Measurements from ENCODE around the gene SH3PXD2A. TPM values are rescaled to one million over a fixed set of nuclear protein-coding genes. Genes with fewer than 3 reads are reported as not detected.

SH3PXD2A gene
- total RNA-seq, 5 donors from 2014 or later (not counting 1 experiment from before 2014, with no cell fraction given) = 5.8 to 11.8 (median 9.8) TPM

- H3K27me3 ChIP-seq (replicated peaks in 1 of 2; ENCODE audit: control insufficient read depth in 2 of 2, extremely low read depth in 1 of 2, insufficient read depth in 2 of 2, low read length in 1 of 2) = no peaks in the 10 kb centered on the region
- ATAC-seq (replicated peaks in 1 of 4) (no peak), DNase-seq (no peak)
- peaks cover 0 to 9% of the 10 kb centered on the region in 2 donors for H3K36me3 ChIP-seq (ENCODE audit: control insufficient read depth in 2 of 2, extremely low read depth in 1 of 2, insufficient read depth in 1 of 2, low read length in 1 of 2)
- Mint-ChIP-seq H3K27ac (no peak overlapping the region), H3K4me3 (no peak overlapping the region), H3K4me1 (peaks cover 10 to 25% (median 15%) of the 10 kb centered on the region in 3 donors), H3K36me3 (peaks cover 15% of the 10 kb centered on the region), H3K27me3 (no peaks in the 10 kb centered on the region), H3K9me3 (peaks cover 0 to 5% (median 0%) of the 10 kb centered on the region in 3 donors)
- H3K4me3 ChIP-seq (ENCODE audit: control insufficient read depth in 1 of 2, extremely low read depth in 1 of 2, low read length in 1 of 2) = no peak overlapping the region
- ChIA-PET CTCF (no interaction called here), POLR2A (no interaction called here)
- WGBS (ENCODE audit: insufficient coverage) = 90% methylated on average over 2 of the region's 4 CpGs
- no peak overlapping the region for H3K27ac ChIP-seq (ENCODE audit: low read length)
- no peaks in the 10 kb centered on the region for H3K9me3 ChIP-seq
- H3K4me1 ChIP-seq (ENCODE audit: control insufficient read depth in 1 of 2, extremely low read depth in 1 of 2, insufficient read depth in 2 of 2, low read length in 2 of 2) = peaks cover 0 to 31% of the 10 kb centered on the region in 2 experiments
Measured at GRCh38 chr10:103657061-103657591, 198.2 kb downstream of the SH3PXD2A start.

GRCh38 chr10:103654925-103655324 lies 200.5 kb downstream of the SH3PXD2A start:
- Histone ChIP-seq H3K27ac (ENCODE audit: low read length) (no peak overlapping the region), H3K9me3 (no peaks in the 10 kb centered on the region), H3K4me3 (ENCODE audit: control insufficient read depth in 1 of 2, extremely low read depth in 1 of 2, low read length in 1 of 2) (no peak overlapping the region), H3K4me1 (ENCODE audit: control insufficient read depth in 1 of 2, extremely low read depth in 1 of 2, insufficient read depth in 2 of 2, low read length in 2 of 2) (peaks cover 0 to 9% of the 10 kb centered on the region in 2 experiments), H3K27me3 (replicated peaks in 1 of 2; ENCODE audit: control insufficient read depth in 2 of 2, extremely low read depth in 1 of 2, insufficient read depth in 2 of 2, low read length in 1 of 2) (no peaks in the 10 kb centered on the region), H3K36me3 (ENCODE audit: control insufficient read depth in 2 of 2, extremely low read depth in 1 of 2, insufficient read depth in 1 of 2, low read length in 1 of 2) (peaks cover 0 to 9% of the 10 kb centered on the region in 2 donors)
- DNase-seq (no peak), ATAC-seq (replicated peaks in 1 of 4) (no peak)
- POLR2A ChIA-PET = no interaction called here
- 83% methylated on average over 2 of the region's 4 CpGs for WGBS (ENCODE audit: insufficient coverage)
- Mint-ChIP-seq H3K27me3 (no peaks in the 10 kb centered on the region), H3K4me3 (no peak overlapping the region), H3K36me3 (peaks cover 15% of the 10 kb centered on the region), H3K27ac (no peak overlapping the region), H3K9me3 (peaks cover 0 to 5% (median 0%) of the 10 kb centered on the region in 3 donors), H3K4me1 (peaks cover 11 to 14% (median 12%) of the 10 kb centered on the region in 3 donors)
- CTCF ChIA-PET = interaction anchor here in 1 of 2 donors (0.6 kb wide), 1 partner anchor 46 kb away, joined by 4 read pairs; no protein-coding TSS in a partner anchor

GRCh38 chr10:103653581-103654037 lies 201.8 kb downstream of the SH3PXD2A start:
- peaks cover 15% of the 10 kb centered on the region for H3K36me3 Mint-ChIP-seq
- Histone ChIP-seq H3K36me3 (ENCODE audit: control insufficient read depth in 2 of 2, extremely low read depth in 1 of 2, insufficient read depth in 1 of 2, low read length in 1 of 2) (peaks cover 0 to 9% of the 10 kb centered on the region in 2 donors), H3K27ac (ENCODE audit: low read length) (no peak overlapping the region), H3K4me3 (ENCODE audit: control insufficient read depth in 1 of 2, extremely low read depth in 1 of 2, low read length in 1 of 2) (no peak overlapping the region), H3K4me1 (ENCODE audit: control insufficient read depth in 1 of 2, extremely low read depth in 1 of 2, insufficient read depth in 2 of 2, low read length in 2 of 2) (no peaks in the 10 kb centered on the region), H3K27me3 (replicated peaks in 1 of 2; ENCODE audit: control insufficient read depth in 2 of 2, extremely low read depth in 1 of 2, insufficient read depth in 2 of 2, low read length in 1 of 2) (no peaks in the 10 kb centered on the region), H3K9me3 (no peaks in the 10 kb centered on the region)
- H3K9me3 Mint-ChIP-seq = peaks cover 0 to 5% (median 0%) of the 10 kb centered on the region in 3 donors
- WGBS (ENCODE audit: insufficient coverage) = 89% methylated on average over 8 of the region's 8 CpGs
- no peak overlapping the region for H3K27ac Mint-ChIP-seq
- ChIA-PET POLR2A (no interaction called here), CTCF (no interaction called here)
- ATAC-seq (replicated peaks in 1 of 4) (no peak), DNase-seq (no peak)
- H3K4me3 Mint-ChIP-seq = no peak overlapping the region
- no peaks in the 10 kb centered on the region for H3K27me3 Mint-ChIP-seq
- peaks cover 2 to 7% (median 4%) of the 10 kb centered on the region in 3 donors for H3K4me1 Mint-ChIP-seq

GRCh38 chr10:103652599-103653281 lies 202.6 kb downstream of the SH3PXD2A start:
- Mint-ChIP-seq H3K36me3 (peaks cover 8% of the 10 kb centered on the region), H3K4me3 (no peak overlapping the region), H3K27ac (no peak overlapping the region), H3K9me3 (peaks cover 0 to 4% (median 0%) of the 10 kb centered on the region in 3 donors), H3K4me1 (peaks cover 0 to 7% (median 0%) of the 10 kb centered on the region in 3 donors), H3K27me3 (no peaks in the 10 kb centered on the region)
- ChIA-PET CTCF (no interaction called here), POLR2A (no interaction called here)
- DNase-seq (peak in 4 of 35 experiments; percentile 31 to 49 (median 38)), ATAC-seq (replicated peaks in 1 of 4) (no peak)
- Histone ChIP-seq H3K9me3 (no peaks in the 10 kb centered on the region), H3K4me1 (ENCODE audit: control insufficient read depth in 1 of 2, extremely low read depth in 1 of 2, insufficient read depth in 2 of 2, low read length in 2 of 2) (no peaks in the 10 kb centered on the region), H3K27me3 (replicated peaks in 1 of 2; ENCODE audit: control insufficient read depth in 2 of 2, extremely low read depth in 1 of 2, insufficient read depth in 2 of 2, low read length in 1 of 2) (no peaks in the 10 kb centered on the region), H3K4me3 (ENCODE audit: control insufficient read depth in 1 of 2, extremely low read depth in 1 of 2, low read length in 1 of 2) (no peak overlapping the region), H3K27ac (ENCODE audit: low read length) (no peak overlapping the region), H3K36me3 (ENCODE audit: control insufficient read depth in 2 of 2, extremely low read depth in 1 of 2, insufficient read depth in 1 of 2, low read length in 1 of 2) (peaks cover 0 to 5% of the 10 kb centered on the region in 2 donors)
- WGBS (ENCODE audit: insufficient coverage) = 86% methylated on average over 15 of the region's 15 CpGs

GRCh38 chr10:103651783-103652476 lies 203.4 kb downstream of the SH3PXD2A start:
- H3K36me3 ChIP-seq (ENCODE audit: control insufficient read depth in 2 of 2, extremely low read depth in 1 of 2, insufficient read depth in 1 of 2, low read length in 1 of 2) = peaks cover 0 to 2% of the 10 kb centered on the region in 2 donors
- H3K27ac Mint-ChIP-seq = no peak overlapping the region
- DNase-seq (no peak), ATAC-seq (replicated peaks in 1 of 4) (no peak)
- 76% methylated on average over 4 of the region's 10 CpGs for WGBS (ENCODE audit: insufficient coverage)
- no peak overlapping the region for H3K4me3 Mint-ChIP-seq
- H3K36me3 Mint-ChIP-seq = no peaks in the 10 kb centered on the region
- no peaks in the 10 kb centered on the region for H3K9me3 ChIP-seq
- H3K27ac ChIP-seq (ENCODE audit: low read length) = no peak overlapping the region
- no peaks in the 10 kb centered on the region for H3K27me3 ChIP-seq (replicated peaks in 1 of 2; ENCODE audit: control insufficient read depth in 2 of 2, extremely low read depth in 1 of 2, insufficient read depth in 2 of 2, low read length in 1 of 2)
- H3K9me3 Mint-ChIP-seq = no peaks in the 10 kb centered on the region
- POLR2A ChIA-PET = no interaction called here
- CTCF ChIA-PET = no interaction called here
- H3K4me1 Mint-ChIP-seq = peaks cover 0 to 7% (median 0%) of the 10 kb centered on the region in 3 donors
- H3K27me3 Mint-ChIP-seq = no peaks in the 10 kb centered on the region
- H3K4me1 ChIP-seq (ENCODE audit: control insufficient read depth in 1 of 2, extremely low read depth in 1 of 2, insufficient read depth in 2 of 2, low read length in 2 of 2) = no peaks in the 10 kb centered on the region
- no peak overlapping the region for H3K4me3 ChIP-seq (ENCODE audit: control insufficient read depth in 1 of 2, extremely low read depth in 1 of 2, low read length in 1 of 2)

- peaks cover 0 to 2% of the 10 kb centered on the region in 2 donors for H3K36me3 ChIP-seq (ENCODE audit: control insufficient read depth in 2 of 2, extremely low read depth in 1 of 2, insufficient read depth in 1 of 2, low read length in 1 of 2)
- no peaks in the 10 kb centered on the region for H3K9me3 ChIP-seq
- no peak for ATAC-seq (replicated peaks in 1 of 4)
- CTCF ChIA-PET = no interaction called here
- H3K4me1 ChIP-seq (ENCODE audit: control insufficient read depth in 1 of 2, extremely low read depth in 1 of 2, insufficient read depth in 2 of 2, low read length in 2 of 2) = no peaks in the 10 kb centered on the region
- WGBS (ENCODE audit: insufficient coverage) = no CpG with 5 or more reads among the region's 1 CpG
- peaks cover 0 to 7% (median 0%) of the 10 kb centered on the region in 3 donors for H3K4me1 Mint-ChIP-seq
- no peak overlapping the region for H3K27ac ChIP-seq (ENCODE audit: low read length)
- no peak overlapping the region for H3K4me3 ChIP-seq (ENCODE audit: control insufficient read depth in 1 of 2, extremely low read depth in 1 of 2, low read length in 1 of 2)
- H3K27me3 Mint-ChIP-seq = no peaks in the 10 kb centered on the region
- H3K27me3 ChIP-seq (replicated peaks in 1 of 2; ENCODE audit: control insufficient read depth in 2 of 2, extremely low read depth in 1 of 2, insufficient read depth in 2 of 2, low read length in 1 of 2) = no peaks in the 10 kb centered on the region
- POLR2A ChIA-PET = no interaction called here
- H3K36me3 Mint-ChIP-seq = no peaks in the 10 kb centered on the region
- no peak overlapping the region for H3K4me3 Mint-ChIP-seq
- H3K9me3 Mint-ChIP-seq = no peaks in the 10 kb centered on the region
- DNase-seq = no peak
- H3K27ac Mint-ChIP-seq = no peak overlapping the region
Measured at GRCh38 chr10:103651333-103651732, 204.0 kb downstream of the SH3PXD2A start.

Measured in T-cell (primary cell).